ENCODE data around the gene MYMK.
A peak's percentile ranks its signal among the peaks of the same experiment; 100 is the strongest.

Gene MYMK

DNA sequence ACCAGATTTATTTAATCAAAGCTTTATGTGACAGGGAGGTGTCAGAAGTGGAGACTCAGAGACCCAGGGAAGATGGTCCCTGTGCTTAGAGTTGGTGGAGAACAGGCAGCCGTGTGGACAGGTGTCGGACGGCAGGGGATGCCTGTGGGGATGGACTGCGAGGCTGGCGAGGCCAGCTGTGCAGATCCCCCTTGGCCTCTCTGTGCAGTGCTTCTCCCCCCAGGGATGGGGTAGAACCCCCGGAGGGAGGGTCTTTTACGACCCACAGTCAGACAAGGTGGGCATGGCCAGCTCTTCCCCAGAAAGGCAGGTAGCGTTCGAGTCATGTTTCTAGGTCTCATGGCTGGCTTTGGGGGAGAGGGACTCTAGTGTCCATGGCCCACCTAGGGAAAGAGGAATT is 41.1 kb downstream of the MYMK start:
- no peak overlapping the region for H3K27ac Mint-ChIP-seq
- H3K9me3 Mint-ChIP-seq (ENCODE audit: low read depth), result no peaks in the 10 kb centered on the region
- H3K4me3 Mint-ChIP-seq, result no peak overlapping the region
- no peaks in the 10 kb centered on the region for H3K36me3 Mint-ChIP-seq
- peaks cover 12% of the 10 kb centered on the region for H3K4me1 Mint-ChIP-seq (ENCODE audit: low read depth)
- H3K27me3 Mint-ChIP-seq, result no peaks in the 10 kb centered on the region

DNA sequence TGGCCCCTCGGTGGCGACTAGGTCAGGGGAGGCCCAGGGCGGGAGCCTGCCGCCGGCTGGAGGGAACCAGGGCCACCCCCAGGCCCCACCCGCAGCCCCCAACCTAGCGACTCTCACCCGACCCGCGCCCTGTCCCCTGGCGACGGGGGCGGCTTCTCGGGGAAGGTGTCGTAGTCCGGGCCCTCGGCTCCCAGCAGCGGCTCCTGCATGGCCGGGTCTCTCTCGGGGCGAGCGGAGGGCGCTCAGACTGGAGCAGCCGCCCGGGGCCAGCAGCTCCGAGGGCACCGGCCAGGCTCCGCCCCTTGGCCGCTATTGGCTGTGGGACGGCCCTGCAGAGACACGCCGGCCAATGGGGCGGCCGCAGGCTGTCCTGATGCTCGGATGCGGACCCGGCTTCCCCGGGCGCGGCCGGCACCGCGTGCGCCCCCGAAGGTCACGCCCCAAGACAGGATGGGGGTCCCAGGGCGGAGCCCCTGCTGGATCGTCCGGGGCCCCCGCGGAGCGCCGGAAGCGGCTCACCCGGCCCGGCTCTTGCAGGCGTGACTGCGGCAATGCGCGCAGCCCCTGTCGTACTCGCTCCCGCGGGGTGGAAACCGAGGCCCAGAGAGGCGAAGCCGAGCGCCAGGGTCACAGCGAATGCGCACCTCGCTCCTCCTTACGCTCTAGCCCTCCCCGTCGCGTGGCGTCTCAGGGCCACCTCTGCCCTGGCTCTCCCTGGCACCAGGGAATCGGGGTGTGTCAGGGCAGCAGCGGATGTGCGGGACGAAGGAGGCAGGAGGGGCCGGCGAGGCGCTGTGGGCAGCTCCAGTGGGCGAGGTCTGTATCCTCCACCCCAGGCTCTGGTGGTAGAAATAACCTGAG is 45.7 kb downstream of the MYMK start, which contains the start of gene SLC2A6:
SLC2A6 (minus strand) TSS at position 249 of the 861 bp plus-strand sequence; CDS start at position 209, 40 bp downstream.
- peak within 1 kb of the TSS; percentile 76 for H3K27ac Mint-ChIP-seq

GRCh38 chr9:133477992-133478850 is 46.5 kb downstream of the MYMK start:
- H3K27ac Mint-ChIP-seq, result no peak overlapping the region
- no peaks in the 10 kb centered on the region for H3K9me3 Mint-ChIP-seq (ENCODE audit: low read depth)
- peaks cover 9% of the 10 kb centered on the region for H3K4me1 Mint-ChIP-seq (ENCODE audit: low read depth)
- H3K36me3 Mint-ChIP-seq, result no peaks in the 10 kb centered on the region
- no peaks in the 10 kb centered on the region for H3K27me3 Mint-ChIP-seq
- H3K4me3 Mint-ChIP-seq, result peak overlapping the region; percentile 59

More for the DNA sequence above, 45.7 kb downstream of the MYMK start, which contains the start of gene SLC2A6:
- Mint-ChIP-seq H3K9me3 (ENCODE audit: low read depth) (no peaks in the 10 kb centered on the region), H3K4me3 (peak within 1 kb of the TSS; percentile 85), H3K27me3 (no peaks in the 10 kb centered on the region), H3K4me1 (ENCODE audit: low read depth) (peaks cover 9% of the 10 kb centered on the region), H3K36me3 (no peaks in the 10 kb centered on the region)

- no peaks in the 10 kb centered on the region for H3K36me3 Mint-ChIP-seq
- peak overlapping the region; percentile 17 for H3K4me3 Mint-ChIP-seq
- peaks cover 9% of the 10 kb centered on the region for H3K4me1 Mint-ChIP-seq (ENCODE audit: low read depth)
- no peaks in the 10 kb centered on the region for H3K27me3 Mint-ChIP-seq
- no peak overlapping the region for H3K27ac Mint-ChIP-seq
- no peaks in the 10 kb centered on the region for H3K9me3 Mint-ChIP-seq (ENCODE audit: low read depth)
Measured at GRCh38 chr9:133477461-133477860, 47.3 kb downstream of the MYMK start.

DNA sequence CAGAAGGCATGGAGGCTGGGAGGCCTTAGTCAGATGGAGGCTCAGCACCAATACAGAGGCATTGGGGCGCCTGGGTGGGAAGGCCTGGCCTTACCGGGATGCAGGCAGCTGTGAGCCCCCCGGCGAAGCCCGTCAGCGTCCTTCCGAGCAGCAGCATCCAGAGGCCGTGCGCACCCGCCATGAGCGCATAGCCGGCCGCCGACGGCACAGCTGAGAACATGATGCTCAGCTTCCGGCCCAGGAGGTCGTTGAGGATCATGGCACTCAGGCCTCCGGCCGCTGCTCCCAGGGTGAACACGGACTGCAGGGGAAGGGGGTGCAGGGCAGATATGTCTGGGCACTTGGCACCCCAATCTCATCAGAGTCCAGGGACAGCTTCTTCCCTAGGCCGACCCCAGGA is 47.8 kb downstream of the MYMK start:
- no peaks in the 10 kb centered on the region for H3K27me3 Mint-ChIP-seq
- H3K4me3 Mint-ChIP-seq, result no peak overlapping the region
- H3K36me3 Mint-ChIP-seq, result no peaks in the 10 kb centered on the region
- no peaks in the 10 kb centered on the region for H3K9me3 Mint-ChIP-seq (ENCODE audit: low read depth)
- H3K4me1 Mint-ChIP-seq (ENCODE audit: low read depth), result peaks cover 9% of the 10 kb centered on the region
- H3K27ac Mint-ChIP-seq, result no peak overlapping the region

- Mint-ChIP-seq H3K27me3 (no peaks in the 10 kb centered on the region), H3K4me1 (ENCODE audit: low read depth) (peaks cover 9% of the 10 kb centered on the region), H3K4me3 (no peak overlapping the region), H3K9me3 (ENCODE audit: low read depth) (no peaks in the 10 kb centered on the region), H3K36me3 (no peaks in the 10 kb centered on the region), H3K27ac (no peak overlapping the region)
Measured at GRCh38 chr9:133476036-133476931, 48.5 kb downstream of the MYMK start.

- H3K9me3 Mint-ChIP-seq (ENCODE audit: low read depth), result no peaks in the 10 kb centered on the region
- no peaks in the 10 kb centered on the region for H3K36me3 Mint-ChIP-seq
- H3K4me3 Mint-ChIP-seq, result no peak overlapping the region
- H3K4me1 Mint-ChIP-seq (ENCODE audit: low read depth), result peaks cover 9% of the 10 kb centered on the region
- no peak overlapping the region for H3K27ac Mint-ChIP-seq
- no peaks in the 10 kb centered on the region for H3K27me3 Mint-ChIP-seq
Measured at GRCh38 chr9:133475292-133476012, 49.3 kb downstream of the MYMK start.

- H3K27ac Mint-ChIP-seq, result no peak overlapping the region
- H3K4me1 Mint-ChIP-seq (ENCODE audit: low read depth), result peaks cover 7% of the 10 kb centered on the region
- H3K4me3 Mint-ChIP-seq, result no peak overlapping the region
- H3K27me3 Mint-ChIP-seq, result no peaks in the 10 kb centered on the region
- no peaks in the 10 kb centered on the region for H3K36me3 Mint-ChIP-seq
- no peaks in the 10 kb centered on the region for H3K9me3 Mint-ChIP-seq (ENCODE audit: low read depth)
Measured at GRCh38 chr9:133474853-133475252, 49.9 kb downstream of the MYMK start.

- no peaks in the 10 kb centered on the region for H3K9me3 Mint-ChIP-seq (ENCODE audit: low read depth)
- no peak overlapping the region for H3K4me3 Mint-ChIP-seq
- H3K36me3 Mint-ChIP-seq, result no peaks in the 10 kb centered on the region
- no peaks in the 10 kb centered on the region for H3K27me3 Mint-ChIP-seq
- no peak overlapping the region for H3K27ac Mint-ChIP-seq
- H3K4me1 Mint-ChIP-seq (ENCODE audit: low read depth), result peaks cover 2% of the 10 kb centered on the region
Measured at GRCh38 chr9:133474215-133474614, 50.5 kb downstream of the MYMK start.

GRCh38 chr9:133473743-133474142 is 51.0 kb downstream of the MYMK start:
- Mint-ChIP-seq H3K27me3 (no peaks in the 10 kb centered on the region), H3K36me3 (no peaks in the 10 kb centered on the region)

DNA sequence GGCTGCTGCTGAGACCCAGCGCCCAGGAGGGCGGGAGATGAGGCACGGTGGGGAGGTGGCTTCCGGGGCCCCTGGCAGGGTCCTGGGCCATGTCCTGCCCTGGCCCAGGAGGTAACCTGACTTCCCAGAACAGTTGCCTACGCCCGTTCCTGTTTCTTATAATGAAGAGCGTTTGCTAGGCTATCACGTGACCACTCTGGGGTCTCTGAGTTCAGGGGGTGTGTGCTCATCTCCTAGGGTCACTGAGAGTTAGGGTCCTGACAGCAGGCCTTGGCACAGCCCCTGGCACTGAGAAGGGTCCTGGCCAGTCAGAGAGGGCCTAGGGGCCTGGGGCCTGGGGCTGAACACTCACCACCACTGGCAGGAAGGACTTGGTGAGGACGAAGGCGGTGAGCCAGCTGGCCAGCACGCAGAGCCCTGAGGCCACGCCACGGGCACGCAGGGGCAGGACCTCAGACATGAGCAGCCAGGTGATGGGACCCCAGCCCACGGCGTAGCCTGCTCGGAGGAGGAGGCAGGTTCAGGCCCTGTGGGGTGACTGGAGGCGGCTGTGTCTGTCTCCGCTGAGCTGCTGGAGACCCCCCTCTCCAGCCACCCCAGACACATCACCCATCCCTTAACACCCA is 51.9 kb downstream of the MYMK start:
- peaks cover 2% of the 10 kb centered on the region for H3K4me1 Mint-ChIP-seq (ENCODE audit: low read depth)
- no peaks in the 10 kb centered on the region for H3K9me3 Mint-ChIP-seq (ENCODE audit: low read depth)
- H3K4me3 Mint-ChIP-seq, result no peak overlapping the region
- no peaks in the 10 kb centered on the region for H3K27me3 Mint-ChIP-seq
- no peak overlapping the region for H3K27ac Mint-ChIP-seq
- no peaks in the 10 kb centered on the region for H3K36me3 Mint-ChIP-seq

More at GRCh38 chr9:133473743-133474142, 51.0 kb downstream of the MYMK start:
- Mint-ChIP-seq H3K9me3 (ENCODE audit: low read depth) (no peaks in the 10 kb centered on the region), H3K27ac (no peak overlapping the region), H3K4me3 (no peak overlapping the region), H3K4me1 (ENCODE audit: low read depth) (peaks cover 2% of the 10 kb centered on the region)

- H3K9me3 Mint-ChIP-seq (ENCODE audit: low read depth), result no peaks in the 10 kb centered on the region
- no peaks in the 10 kb centered on the region for H3K27me3 Mint-ChIP-seq
- no peak overlapping the region for H3K4me3 Mint-ChIP-seq
- H3K36me3 Mint-ChIP-seq, result no peaks in the 10 kb centered on the region
- H3K27ac Mint-ChIP-seq, result no peak overlapping the region
- peaks cover 2% of the 10 kb centered on the region for H3K4me1 Mint-ChIP-seq (ENCODE audit: low read depth)
Measured at GRCh38 chr9:133472277-133472645, 52.5 kb downstream of the MYMK start.

DNA sequence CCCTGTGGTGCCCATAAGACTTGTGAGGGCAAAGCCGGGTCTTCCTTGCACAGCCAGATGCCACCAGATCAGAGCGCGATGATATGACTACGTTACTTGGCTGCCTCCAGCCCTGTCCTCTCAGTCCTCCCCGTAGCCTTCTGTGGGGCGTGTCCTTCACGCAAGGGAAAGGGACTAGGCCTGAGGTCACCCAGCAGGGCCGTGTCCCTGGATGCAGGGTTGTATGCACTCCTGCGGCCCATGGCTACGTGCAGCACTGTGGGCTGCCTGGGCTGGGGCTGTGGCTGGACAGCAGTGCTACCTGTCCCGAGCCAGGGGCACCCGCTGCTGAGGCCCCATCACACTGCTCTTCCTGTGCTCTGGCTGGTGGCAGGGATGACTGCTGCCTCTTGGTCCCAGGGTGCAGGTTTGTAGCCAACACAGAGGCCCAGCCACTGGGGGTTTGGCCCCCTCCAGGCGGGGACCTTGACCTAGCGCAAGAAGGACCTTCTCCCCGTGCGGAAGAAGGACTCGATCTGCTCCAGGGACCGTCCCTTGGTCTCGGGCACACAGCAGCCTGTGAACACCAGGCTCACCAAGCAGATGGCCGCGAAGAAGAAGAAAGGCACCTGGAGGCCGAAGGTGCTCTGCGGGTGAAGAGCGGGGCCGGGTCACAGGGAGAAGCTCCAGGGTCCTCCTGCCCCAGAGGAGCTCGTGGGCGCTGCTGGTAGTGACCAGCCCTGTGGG is 53.0 kb downstream of the MYMK start:
- no peaks in the 10 kb centered on the region for H3K27me3 Mint-ChIP-seq
- H3K4me3 Mint-ChIP-seq, result no peak overlapping the region
- H3K27ac Mint-ChIP-seq, result no peak overlapping the region
- H3K4me1 Mint-ChIP-seq (ENCODE audit: low read depth), result peaks cover 2% of the 10 kb centered on the region
- no peaks in the 10 kb centered on the region for H3K9me3 Mint-ChIP-seq (ENCODE audit: low read depth)
- H3K36me3 Mint-ChIP-seq, result no peaks in the 10 kb centered on the region

Data from activated naive CD8-positive, alpha-beta T cell (primary cell).